Mucosa of descending colon (tissue), 3 donors: Measurements from ENCODE around the gene GNAT3. TPM values are rescaled to one million over a fixed set of nuclear protein-coding genes. Genes with fewer than 3 reads are reported as not detected.

Source experiments
- ATAC-seq: fragments of 200-7000 bp; cut with Tn5 transposase; one replicate; pipeline ENCODE4 v1.9.1; 2020; ENCODE audit warnings: mild to moderate bottlenecking, moderate library complexity
- DNase-seq, 3 donors: peaks; one replicate each; pipeline ENCODE4 v3.0.0-alpha.2; 2020
- H3K36me3 ChIP-seq: fragments of 200-600 bp; one replicate; pipeline ENCODE4 v1.8.0; 2021; ENCODE audit warnings: low read depth, mild to moderate bottlenecking
- H3K4me1 ChIP-seq: fragments of 200-600 bp; one replicate; pipeline ENCODE4 v1.8.0; 2021; ENCODE audit warnings: low read depth, mild to moderate bottlenecking
- H3K4me3 ChIP-seq: fragments of 200-600 bp; one replicate; pipeline ENCODE4 v1.8.0; 2021; ENCODE audit warnings: mild to moderate bottlenecking
- H3K9me3 ChIP-seq: fragments of 200-600 bp; one replicate; pipeline ENCODE4 v1.8.0; 2021; ENCODE audit warnings: mild to moderate bottlenecking
- CTCF ChIP-seq: fragments of 200-600 bp; IDR thresholded peaks from one replicate; pipeline ENCODE4 v1.8.0; 2022; ENCODE audit warnings: antibody characterized with exemption, mild to moderate bottlenecking
- intact Hi-C, 2 donors: fragments of 100-400 bp; cut with DNase I in 1 of 2; cut with micrococcal nuclease in 1 of 2; formaldehyde crosslinking; loops; one replicate each; pipeline versions ENCODE4 v1.11.0 to v1.11.1; 2022; cut with DNase I, micrococcal nuclease
- total RNA-seq, 3 donors: library from RNA; stranded (reverse); fragmentation: NEBNext Ultra II Directional in 2 of 3; extraction: Animal tissue kit (Norgen Biotek cat#: 25700) in 2 of 3; gene quantifications; one replicate each; pipeline versions ENCODE4 v1.2.1 to v1.2.4, GENCODE V29; 2021 to 2023
- donor health status: DM: no; HTN: no; CAD: no; lungs with moderate emphysema.
- donor health status: DM: no; HTN: no; CAD: no.
- donor health status: DM: no; HTN: yes; CAD: no.

GNAT3 gene
- total RNA-seq, 3 donors from 2014 or later = not detected

GRCh38 chr7:80429181-80429580 is 82.7 kb downstream of the GNAT3 start:
- Histone ChIP-seq H3K36me3 (no peaks in the 10 kb centered on the region), H3K4me3 (no peak overlapping the region), H3K9me3 (no peaks in the 10 kb centered on the region), H3K4me1 (no peaks in the 10 kb centered on the region)
- ATAC-seq = no peak
- no peak for DNase-seq
- intact Hi-C loops = loop anchor here (5.0 to 10.0 kb wide), 2 partner anchors 226 to 228 kb away; no protein-coding TSS in a partner anchor
- no peak for TF ChIP-seq CTCF

GRCh38 chr7:80428161-80429054 is 83.5 kb downstream of the GNAT3 start:
- Histone ChIP-seq H3K36me3 (no peaks in the 10 kb centered on the region), H3K4me1 (no peaks in the 10 kb centered on the region), H3K4me3 (no peak overlapping the region), H3K9me3 (no peaks in the 10 kb centered on the region)
- TF ChIP-seq CTCF = no peak
- intact Hi-C loops = loop anchor here (5.0 to 10.0 kb wide), 2 partner anchors 226 to 229 kb away; no protein-coding TSS in a partner anchor
- ATAC-seq (peak; percentile 76), DNase-seq (peak in 1 of 3 donors; percentile 51)

GRCh38 chr7:80427218-80427617 is 84.6 kb downstream of the GNAT3 start:
- no peak for TF ChIP-seq CTCF
- intact Hi-C loops = loop anchor here (5.0 to 10.0 kb wide), 2 partner anchors 228 to 230 kb away; no protein-coding TSS in a partner anchor
- no peak for ATAC-seq
- Histone ChIP-seq H3K4me3 (no peak overlapping the region), H3K9me3 (no peaks in the 10 kb centered on the region), H3K36me3 (no peaks in the 10 kb centered on the region), H3K4me1 (no peaks in the 10 kb centered on the region)
- DNase-seq = no peak

GRCh38 chr7:80420876-80421275 is 91.0 kb downstream of the GNAT3 start:
- H3K36me3 ChIP-seq = no peaks in the 10 kb centered on the region
- intact Hi-C loops = loop anchor here in 1 of 2 donors (10.0 kb wide), 1 partner anchor 234 kb away; no protein-coding TSS in a partner anchor
- H3K4me1 ChIP-seq = no peaks in the 10 kb centered on the region
- ATAC-seq = no peak
- H3K4me3 ChIP-seq = no peak overlapping the region
- TF ChIP-seq CTCF = no peak
- H3K9me3 ChIP-seq = no peaks in the 10 kb centered on the region
- no peak for DNase-seq

- no peak for TF ChIP-seq CTCF
- Histone ChIP-seq H3K4me3 (no peak overlapping the region), H3K4me1 (no peaks in the 10 kb centered on the region), H3K9me3 (no peaks in the 10 kb centered on the region), H3K36me3 (no peaks in the 10 kb centered on the region)
- DNase-seq (no peak), ATAC-seq (no peak)
- intact Hi-C loops = no loop called here
Measured at GRCh38 chr7:80417211-80417793, 94.6 kb downstream of the GNAT3 start.
